Mesendoderm (in vitro differentiated cells): ENCODE data around the gene LAMA1.
A peak's percentile ranks its signal among the peaks of the same experiment; 100 is the strongest.

ENCODE experiments used
- DNase-seq: peaks from one replicate; pipeline ENCODE4 v3.0.0; 2013
- H2AK5ac ChIP-seq: 2 replicates; pipeline ENCODE4 v1.6.1; 2013; ENCODE audit warnings: low read length, inconsistent platforms
- H2BK120ac ChIP-seq: 2 replicates; pipeline ENCODE4 v1.6.1; 2013; ENCODE audit warnings: low read depth, mild to moderate bottlenecking, low read length, moderate library complexity, mixed read lengths
- H2BK15ac ChIP-seq: replicated peaks from 2 replicates; pipeline ENCODE4 v1.6.1; 2013; ENCODE audit warnings: low read depth, mild to moderate bottlenecking, moderate library complexity
- H2BK5ac ChIP-seq: 2 replicates; pipeline ENCODE4 v1.6.1; 2013; ENCODE audit warnings: low read length, inconsistent platforms
- H3K18ac ChIP-seq: 2 replicates; pipeline ENCODE4 v1.6.1; 2013; ENCODE audit warnings: mild to moderate bottlenecking, low read length, mixed read lengths
- H3K23ac ChIP-seq: one replicate; pipeline ENCODE4 v1.6.1; 2013; ENCODE audit warnings: low read length
- H3K27ac ChIP-seq: 2 replicates; pipeline ENCODE4 v1.5.1; 2013; ENCODE audit warnings: low read depth, mild to moderate bottlenecking, inconsistent platforms, low read length, moderate library complexity
- H3K27me3 ChIP-seq: 2 replicates; pipeline ENCODE4 v1.6.1; 2013; ENCODE audit warnings: low read length, control low read depth, mild to moderate bottlenecking, inconsistent platforms; ENCODE audit not compliant: insufficient read depth, poor library complexity
- H3K36me3 ChIP-seq: 2 replicates; pipeline ENCODE4 v1.6.1; 2013; ENCODE audit warnings: low read length, inconsistent platforms; ENCODE audit not compliant: control insufficient read depth, insufficient read depth
- H3K4ac ChIP-seq: one replicate; pipeline ENCODE4 v1.6.1; 2013; ENCODE audit warnings: low read depth, mild to moderate bottlenecking, low read length, moderate library complexity
- H3K4me1 ChIP-seq: 2 replicates; pipeline ENCODE4 v1.6.1; 2013; ENCODE audit warnings: low read depth, low read length, inconsistent platforms; ENCODE audit not compliant: control insufficient read depth
- H3K4me2 ChIP-seq: 2 replicates; pipeline ENCODE4 v1.6.1; 2013; ENCODE audit warnings: low read length
- H3K4me3 ChIP-seq: 2 replicates; pipeline ENCODE4 v1.5.1; 2013; ENCODE audit warnings: mild to moderate bottlenecking, low read length
- H3K56ac ChIP-seq: one replicate; pipeline ENCODE4 v1.6.1; 2013; ENCODE audit warnings: low read length
- H3K79me1 ChIP-seq: 2 replicates; pipeline ENCODE4 v1.6.1; 2013; ENCODE audit warnings: low read length, inconsistent platforms
- H3K79me2 ChIP-seq: 2 replicates; pipeline ENCODE4 v1.6.1; 2013; ENCODE audit warnings: mild to moderate bottlenecking, low read length; ENCODE audit not compliant: control insufficient read depth, insufficient read depth
- H3K9ac ChIP-seq: 2 replicates; pipeline ENCODE4 v1.6.1; 2013; ENCODE audit warnings: low read length, inconsistent platforms
- H4K5ac ChIP-seq: one replicate; pipeline ENCODE4 v1.6.1; 2013; ENCODE audit warnings: low read length
- H4K8ac ChIP-seq: one replicate; pipeline ENCODE4 v1.6.1; 2013; ENCODE audit warnings: low read depth, mild to moderate bottlenecking, control low read depth, low read length, moderate library complexity
- WGBS: extraction: QIAGEN DNeasy Blood & Tissue Kit; methylation state at CpG from one replicate; pipeline ENCODE4 v1.1.7; 2013; ENCODE audit warnings: low lambda C conversion rate, missing lambda C conversion rate; ENCODE audit not compliant: insufficient coverage; ENCODE audit errors: extremely low coverage; 5-methylcytosine and 5-hydroxymethylcytosine counted together

Gene LAMA1

GRCh38 chr18:6992761-6993160, 124.8 kb downstream of the LAMA1 start:
- Histone ChIP-seq H2BK5ac (no peak overlapping the region), H3K4me3 (no peak overlapping the region), H2AK5ac (no peak overlapping the region), H4K8ac (no peak overlapping the region), H3K79me1 (no peaks in the 10 kb centered on the region), H3K9ac (no peak overlapping the region), H3K79me2 (no peaks in the 10 kb centered on the region), H3K36me3 (peaks cover 3% of the 10 kb centered on the region), H3K27me3 (no peaks in the 10 kb centered on the region), H3K4ac (no peak overlapping the region), H3K4me1 (no peaks in the 10 kb centered on the region), H3K27ac (no peak overlapping the region), H2BK15ac (no peak overlapping the region), H3K18ac (no peak overlapping the region), H3K56ac (no peak overlapping the region), H2BK120ac (no peak overlapping the region), H3K4me2 (no peak overlapping the region), H4K5ac (no peak overlapping the region), H3K23ac (no peak overlapping the region)
- DNase-seq: no peak

- Histone ChIP-seq H2AK5ac (no peak overlapping the region), H3K4me1 (no peaks in the 10 kb centered on the region), H3K36me3 (peaks cover 2% of the 10 kb centered on the region), H3K9ac (no peak overlapping the region), H4K8ac (no peak overlapping the region), H3K27me3 (no peaks in the 10 kb centered on the region), H3K4ac (no peak overlapping the region), H3K4me2 (no peak overlapping the region), H2BK120ac (no peak overlapping the region), H3K4me3 (no peak overlapping the region), H3K79me2 (no peaks in the 10 kb centered on the region), H3K79me1 (no peaks in the 10 kb centered on the region), H3K27ac (no peak overlapping the region), H3K23ac (no peak overlapping the region), H4K5ac (no peak overlapping the region), H2BK15ac (no peak overlapping the region), H2BK5ac (no peak overlapping the region), H3K56ac (no peak overlapping the region), H3K18ac (no peak overlapping the region)
- DNase-seq: no peak
- no CpG with 5 or more reads among the region's 7 CpGs for WGBS
These were observed 134.2 kb downstream of the LAMA1 start for GRCh38 chr18:6983366-6983765.

GRCh38 chr18:6982398-6982797, 135.2 kb downstream of the LAMA1 start:
- Histone ChIP-seq H3K79me1 (no peaks in the 10 kb centered on the region), H3K27me3 (no peaks in the 10 kb centered on the region), H3K4me2 (no peak overlapping the region), H3K4me1 (no peaks in the 10 kb centered on the region), H3K18ac (peak overlapping the region; percentile 6), H4K8ac (no peak overlapping the region), H3K27ac (no peak overlapping the region), H3K4ac (no peak overlapping the region), H4K5ac (no peak overlapping the region), H3K36me3 (peaks cover 4% of the 10 kb centered on the region), H3K56ac (no peak overlapping the region), H2AK5ac (no peak overlapping the region), H3K23ac (no peak overlapping the region), H2BK120ac (no peak overlapping the region), H2BK5ac (no peak overlapping the region), H3K79me2 (no peaks in the 10 kb centered on the region), H3K4me3 (no peak overlapping the region), H3K9ac (no peak overlapping the region), H2BK15ac (no peak overlapping the region)
- peak; percentile 66 for DNase-seq
- WGBS: no CpG with 5 or more reads among the region's 10 CpGs

DNA sequence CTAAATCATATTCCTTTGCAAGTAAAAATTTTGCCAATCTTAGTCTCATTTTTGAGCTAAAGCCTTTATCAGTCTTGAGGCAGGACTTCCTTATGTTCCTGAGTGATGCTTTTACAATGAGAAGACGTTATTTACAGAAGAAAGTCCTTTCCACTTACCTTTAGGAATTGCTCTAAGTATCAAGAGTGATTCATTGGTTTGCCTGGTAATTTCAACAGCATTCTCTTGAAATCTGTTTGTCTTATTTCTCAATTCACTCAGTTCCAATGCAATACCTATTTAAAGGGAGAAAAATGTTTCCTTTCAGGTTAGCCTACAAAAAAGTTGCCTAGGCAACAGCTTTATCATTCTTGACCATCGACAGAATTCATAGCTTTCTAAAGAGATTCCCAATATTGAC, 137.2 kb downstream of the LAMA1 start:
- Histone ChIP-seq H3K4me3 (no peak overlapping the region), H2AK5ac (no peak overlapping the region), H2BK15ac (no peak overlapping the region), H3K23ac (no peak overlapping the region), H2BK120ac (no peak overlapping the region), H3K36me3 (peaks cover 2% of the 10 kb centered on the region), H3K27ac (no peak overlapping the region), H3K18ac (no peak overlapping the region), H4K5ac (no peak overlapping the region), H3K79me2 (no peaks in the 10 kb centered on the region), H2BK5ac (no peak overlapping the region), H4K8ac (no peak overlapping the region), H3K79me1 (no peaks in the 10 kb centered on the region), H3K56ac (no peak overlapping the region), H3K4ac (no peak overlapping the region), H3K4me1 (no peaks in the 10 kb centered on the region), H3K4me2 (no peak overlapping the region), H3K27me3 (no peaks in the 10 kb centered on the region), H3K9ac (no peak overlapping the region)
- no CpG with 5 or more reads among the region's 2 CpGs for WGBS
- no peak for DNase-seq

GRCh38 chr18:6979954-6980353, 137.6 kb downstream of the LAMA1 start:
- Histone ChIP-seq H3K4me3 (no peak overlapping the region), H3K36me3 (peaks cover 2% of the 10 kb centered on the region), H2BK5ac (no peak overlapping the region), H3K79me2 (no peaks in the 10 kb centered on the region), H3K27ac (no peak overlapping the region), H3K4me2 (no peak overlapping the region), H3K56ac (no peak overlapping the region), H3K4ac (no peak overlapping the region), H3K4me1 (no peaks in the 10 kb centered on the region), H2BK15ac (no peak overlapping the region), H3K79me1 (no peaks in the 10 kb centered on the region), H3K18ac (no peak overlapping the region), H3K9ac (no peak overlapping the region), H4K8ac (no peak overlapping the region), H2BK120ac (no peak overlapping the region), H3K27me3 (no peaks in the 10 kb centered on the region), H3K23ac (no peak overlapping the region), H4K5ac (no peak overlapping the region), H2AK5ac (no peak overlapping the region)
- WGBS: no CpG with 5 or more reads among the region's 3 CpGs
- peak; percentile 45 for DNase-seq

- Histone ChIP-seq H3K4me3 (no peak overlapping the region), H4K5ac (no peak overlapping the region), H3K56ac (no peak overlapping the region), H3K79me1 (no peaks in the 10 kb centered on the region), H2BK15ac (no peak overlapping the region), H3K36me3 (peaks cover 2% of the 10 kb centered on the region), H3K9ac (no peak overlapping the region), H3K23ac (no peak overlapping the region), H3K4me2 (no peak overlapping the region), H3K27me3 (no peaks in the 10 kb centered on the region), H3K79me2 (no peaks in the 10 kb centered on the region), H2AK5ac (no peak overlapping the region), H3K4ac (no peak overlapping the region), H3K4me1 (no peaks in the 10 kb centered on the region), H4K8ac (no peak overlapping the region), H2BK120ac (no peak overlapping the region), H3K27ac (peak overlapping the region; percentile 3), H3K18ac (no peak overlapping the region), H2BK5ac (no peak overlapping the region)
- no CpG with 5 or more reads among the region's 3 CpGs for WGBS
- DNase-seq: no peak
These were observed 140.7 kb downstream of the LAMA1 start for GRCh38 chr18:6976935-6977334.
